Measurements from ENCODE around the gene CPNE6. TPM values are rescaled to one million over a fixed set of nuclear protein-coding genes. Genes with fewer than 3 reads are reported as not detected.

Gene CPNE6
- total RNA-seq, 6 donors from 2014 or later = not detected

DNA sequence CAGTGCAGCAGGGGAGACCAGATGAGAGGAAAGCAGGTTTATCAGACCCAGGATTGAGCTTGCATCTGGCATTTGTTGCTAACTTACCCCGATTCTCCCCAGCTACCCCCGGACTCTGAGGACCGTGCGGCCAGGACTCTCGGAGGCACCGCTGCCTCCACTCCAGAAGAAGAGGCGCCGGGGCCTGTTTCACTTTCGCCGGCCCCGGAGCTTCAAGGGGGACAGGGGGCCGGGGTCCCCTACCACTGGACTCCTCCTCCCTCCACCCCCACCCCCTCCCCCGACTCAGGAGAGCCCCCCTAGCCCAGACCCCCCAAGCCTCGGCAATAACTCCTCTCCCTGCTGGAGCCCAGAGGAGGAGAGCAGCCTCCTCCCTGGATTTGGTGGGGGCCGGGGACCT lies 6.5 kb upstream of the CPNE6 start:
- ATAC-seq (ENCODE audit: low FRiP score in 2 of 2) = no peak
- TF ChIP-seq CTCF (IDR thresholded peaks at IDR 0.05) (no peak), POLR2A (IDR thresholded peaks at IDR 0.05) (no peak), EP300 (IDR thresholded peaks at IDR 0.05) (no peak), POLR2AphosphoS5 (IDR thresholded peaks at IDR 0.05) (no peak)
- WGBS, 2 donors = 88 to 90% methylated on average over 4 to 15 of the region's 15 CpGs
- H3K27me3 ChIP-seq = no peaks in the 10 kb centered on the region
- no peaks in the 10 kb centered on the region for H3K9me3 ChIP-seq
- no peak for DNase-seq
- no peak overlapping the region for H3K27ac ChIP-seq
- no peak overlapping the region for H3K4me3 ChIP-seq
- no peaks in the 10 kb centered on the region for H3K4me1 ChIP-seq
- H3K36me3 ChIP-seq = no peaks in the 10 kb centered on the region

GRCh38 chr14:24065408-24065807 lies 6.0 kb upstream of the CPNE6 start:
- H3K9me3 ChIP-seq = no peaks in the 10 kb centered on the region
- ATAC-seq (ENCODE audit: low FRiP score in 2 of 2) (no peak), DNase-seq (no peak)
- no peaks in the 10 kb centered on the region for H3K4me1 ChIP-seq
- no peak overlapping the region for H3K4me3 ChIP-seq
- H3K27me3 ChIP-seq = no peaks in the 10 kb centered on the region
- TF ChIP-seq POLR2AphosphoS5 (IDR thresholded peaks at IDR 0.05) (no peak), EP300 (IDR thresholded peaks at IDR 0.05) (no peak), CTCF (IDR thresholded peaks at IDR 0.05) (no peak), POLR2A (IDR thresholded peaks at IDR 0.05) (no peak)
- H3K27ac ChIP-seq = no peak overlapping the region
- H3K36me3 ChIP-seq = no peaks in the 10 kb centered on the region
- 69% methylated on average over 8 of the region's 8 CpGs for WGBS, 2 donors

DNA sequence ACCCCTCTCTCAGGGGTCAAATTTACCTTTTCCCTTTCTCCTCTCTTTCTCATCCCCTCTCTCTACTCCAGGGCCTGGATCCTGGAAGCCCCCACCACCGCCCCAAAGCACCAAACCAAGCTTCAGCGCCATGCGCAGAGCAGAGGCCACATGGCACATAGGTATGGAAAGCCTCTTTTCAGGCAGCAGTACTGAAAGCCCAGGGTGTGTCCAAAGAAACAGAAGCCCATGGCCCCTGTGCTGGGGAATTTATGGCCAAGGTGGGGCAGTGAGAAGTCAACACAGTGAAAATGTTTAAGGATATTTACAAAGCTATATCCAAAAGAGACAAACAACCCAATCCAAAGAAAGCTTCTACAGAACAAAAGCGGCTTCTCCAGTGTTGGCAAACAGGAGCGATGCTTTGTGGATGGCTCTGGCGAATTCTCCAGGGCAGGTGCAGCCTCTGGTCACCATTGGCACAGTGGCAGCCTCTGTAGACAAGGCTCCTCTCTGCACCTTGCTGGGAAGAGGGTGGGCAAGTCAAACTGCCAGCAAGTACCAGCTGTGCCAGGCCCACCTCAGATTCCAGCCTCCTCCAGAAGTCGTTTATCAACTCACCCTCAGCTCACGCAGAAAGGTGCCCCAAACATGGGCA lies 4.7 kb upstream of the CPNE6 start:
- ATAC-seq (ENCODE audit: low FRiP score in 2 of 2) = no peak
- no peak for DNase-seq
- WGBS, 2 donors = 87 to 88% methylated on average over 8 of the region's 8 CpGs
- H3K27ac ChIP-seq = no peak overlapping the region
- no peak overlapping the region for H3K4me3 ChIP-seq
- H3K9me3 ChIP-seq = no peaks in the 10 kb centered on the region
- no peaks in the 10 kb centered on the region for H3K36me3 ChIP-seq
- no peak for TF ChIP-seq POLR2A (IDR thresholded peaks at IDR 0.05)
- TF ChIP-seq EP300 (IDR thresholded peaks at IDR 0.05) = no peak
- no peak for TF ChIP-seq POLR2AphosphoS5 (IDR thresholded peaks at IDR 0.05)
- TF ChIP-seq CTCF (IDR thresholded peaks at IDR 0.05) = no peak
- no peaks in the 10 kb centered on the region for H3K27me3 ChIP-seq
- H3K4me1 ChIP-seq = no peaks in the 10 kb centered on the region

DNA sequence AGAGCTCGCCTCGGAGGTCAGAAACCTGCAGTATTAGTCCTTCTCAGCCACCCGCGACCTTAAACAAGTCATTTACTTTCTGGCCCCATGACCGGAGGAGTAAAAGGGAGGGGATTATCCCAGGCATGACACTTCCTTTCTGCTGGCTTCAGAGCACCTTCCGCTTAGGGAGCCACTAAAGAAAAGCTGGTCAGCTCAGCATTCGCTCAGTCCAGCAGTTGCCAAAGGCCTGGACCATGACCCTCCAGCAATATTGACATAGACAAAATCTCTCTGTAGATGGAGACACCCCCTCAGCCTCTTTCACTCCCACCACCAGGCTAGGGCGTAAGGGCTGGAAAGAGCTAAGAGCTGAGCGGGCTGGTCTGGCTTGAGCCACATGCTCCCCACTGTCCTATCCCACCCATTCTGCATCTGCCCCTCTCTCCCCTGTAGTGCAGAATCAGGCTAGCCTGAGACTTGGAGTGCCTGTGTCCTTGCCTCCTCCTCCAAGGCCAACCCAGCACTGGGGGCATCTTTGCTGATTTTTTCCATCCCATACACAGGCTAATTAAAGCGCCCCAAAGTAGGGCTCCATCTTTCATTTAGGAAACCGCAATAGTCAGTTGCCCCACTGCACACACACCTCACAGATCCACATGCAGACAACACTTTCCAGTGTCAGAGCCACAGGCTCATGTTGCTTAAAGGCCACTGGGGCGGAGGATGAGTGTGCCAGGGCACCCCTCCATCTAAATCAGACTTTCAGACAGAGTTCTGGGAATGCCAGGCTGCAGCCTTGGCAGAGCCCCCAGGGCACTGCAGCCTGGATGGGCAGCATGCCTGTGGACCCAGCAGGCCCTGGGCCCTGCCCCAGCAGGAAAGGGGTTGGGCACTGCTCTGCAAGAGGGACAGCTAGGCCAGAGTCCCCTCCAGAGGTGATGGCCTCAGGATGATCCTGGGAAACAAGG lies 4.0 kb upstream of the CPNE6 start:
- DNase-seq (no peak), ATAC-seq (ENCODE audit: low FRiP score in 2 of 2) (no peak)
- 88 to 94% methylated on average over 12 of the region's 12 CpGs for WGBS, 2 donors
- H3K4me1 ChIP-seq = peaks cover 0 to 1% (median under 1%) of the 10 kb centered on the region in 4 donors
- H3K4me3 ChIP-seq = no peak overlapping the region
- no peaks in the 10 kb centered on the region for H3K36me3 ChIP-seq
- no peaks in the 10 kb centered on the region for H3K27me3 ChIP-seq
- H3K9me3 ChIP-seq = no peaks in the 10 kb centered on the region
- TF ChIP-seq POLR2AphosphoS5 (IDR thresholded peaks at IDR 0.05) (no peak), CTCF (IDR thresholded peaks at IDR 0.05) (no peak), EP300 (IDR thresholded peaks at IDR 0.05) (no peak), POLR2A (IDR thresholded peaks at IDR 0.05) (no peak)
- no peak overlapping the region for H3K27ac ChIP-seq

Data from upper lobe of left lung (tissue), 6 donors.